ENCODE measurements around the gene TPD52L1.

TPD52L1 gene

DNA sequence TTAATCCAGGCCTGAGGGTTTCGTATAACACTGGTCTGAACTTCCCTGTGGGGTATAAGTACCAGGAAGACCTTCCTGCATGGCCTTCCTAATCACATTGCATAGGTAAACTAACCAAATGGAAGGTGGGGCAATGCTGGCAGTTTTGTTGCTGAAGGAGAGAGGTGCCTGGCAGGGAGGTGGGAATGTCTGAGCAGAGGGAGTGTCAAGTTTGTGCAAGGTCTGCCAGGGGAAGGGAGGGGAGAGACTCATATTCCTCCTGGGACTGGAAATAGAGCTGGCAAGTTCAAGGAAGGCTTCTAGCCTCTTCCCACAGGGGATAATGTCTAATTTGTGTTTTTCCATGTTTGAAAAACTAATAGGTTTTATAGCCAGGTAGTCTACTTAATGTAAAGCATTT lies 77.6 kb downstream of the TPD52L1 start:
- H3K9me2 ChIP-seq (replicated peaks; ENCODE audit: control insufficient read depth, low read length), result no peaks in the 10 kb centered on the region
- H3K27ac ChIP-seq (ENCODE audit: low read depth, low read length), result no peak overlapping the region
- H3K4me3 ChIP-seq (ENCODE audit: low read length), result no peak overlapping the region
- no peak overlapping the region for H3K4me2 ChIP-seq (ENCODE audit: low read length)
- H3K4me1 ChIP-seq (ENCODE audit: control insufficient read depth, low read length), result no peaks in the 10 kb centered on the region
- 0 out of 2 replicates have a peak, but pooled peaks cover 2% of the 10 kb centered on the region for H3K27me3 ChIP-seq (ENCODE audit: control insufficient read depth, low read length)
- TF ChIP-seq EZH2phosphoT487 (IDR thresholded peaks at IDR 0.05; ENCODE audit: borderline replicate concordance, low read length), result no peak
- TF ChIP-seq, protein P1, sequence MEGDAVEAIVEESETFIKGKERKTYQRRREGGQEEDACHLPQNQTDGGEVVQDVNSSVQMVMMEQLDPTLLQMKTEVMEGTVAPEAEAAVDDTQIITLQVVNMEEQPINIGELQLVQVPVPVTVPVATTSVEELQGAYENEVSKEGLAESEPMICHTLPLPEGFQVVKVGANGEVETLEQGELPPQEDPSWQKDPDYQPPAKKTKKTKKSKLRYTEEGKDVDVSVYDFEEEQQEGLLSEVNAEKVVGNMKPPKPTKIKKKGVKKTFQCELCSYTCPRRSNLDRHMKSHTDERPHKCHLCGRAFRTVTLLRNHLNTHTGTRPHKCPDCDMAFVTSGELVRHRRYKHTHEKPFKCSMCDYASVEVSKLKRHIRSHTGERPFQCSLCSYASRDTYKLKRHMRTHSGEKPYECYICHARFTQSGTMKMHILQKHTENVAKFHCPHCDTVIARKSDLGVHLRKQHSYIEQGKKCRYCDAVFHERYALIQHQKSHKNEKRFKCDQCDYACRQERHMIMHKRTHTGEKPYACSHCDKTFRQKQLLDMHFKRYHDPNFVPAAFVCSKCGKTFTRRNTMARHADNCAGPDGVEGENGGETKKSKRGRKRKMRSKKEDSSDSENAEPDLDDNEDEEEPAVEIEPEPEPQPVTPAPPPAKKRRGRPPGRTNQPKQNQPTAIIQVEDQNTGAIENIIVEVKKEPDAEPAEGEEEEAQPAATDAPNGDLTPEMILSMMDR (IDR thresholded peaks at IDR 0.05; ENCODE audit: low read depth, low read length, poor library complexity, severe bottlenecking), result no peak
- no peaks in the 10 kb centered on the region for H3K9me3 ChIP-seq (ENCODE audit: control insufficient read depth, insufficient read depth, low read length)
- no peaks in the 10 kb centered on the region for H3K36me3 ChIP-seq (ENCODE audit: control insufficient read depth, low read length)
- no peaks in the 10 kb centered on the region for H3K79me2 ChIP-seq (ENCODE audit: control insufficient read depth, low read length)
- H3F3A ChIP-seq (ENCODE audit: control insufficient read depth, insufficient read depth), result no peaks in the 10 kb centered on the region
- no peaks in the 10 kb centered on the region for H4K20me1 ChIP-seq (ENCODE audit: control insufficient read depth, insufficient read depth, low read depth, low read length)

GRCh38 chr6:125231574-125232343 lies 78.2 kb downstream of the TPD52L1 start:
- Histone ChIP-seq H3F3A (ENCODE audit: control insufficient read depth, insufficient read depth) (no peaks in the 10 kb centered on the region), H3K79me2 (ENCODE audit: control insufficient read depth, low read length) (no peaks in the 10 kb centered on the region), H3K4me3 (ENCODE audit: low read length) (no peak overlapping the region), H4K20me1 (ENCODE audit: control insufficient read depth, insufficient read depth, low read depth, low read length) (no peaks in the 10 kb centered on the region), H3K27ac (ENCODE audit: low read depth, low read length) (no peak overlapping the region), H3K4me2 (ENCODE audit: low read length) (no peak overlapping the region), H3K4me1 (ENCODE audit: control insufficient read depth, low read length) (no peaks in the 10 kb centered on the region), H3K36me3 (ENCODE audit: control insufficient read depth, low read length) (no peaks in the 10 kb centered on the region), H3K9me3 (ENCODE audit: control insufficient read depth, insufficient read depth, low read length) (no peaks in the 10 kb centered on the region), H3K27me3 (ENCODE audit: control insufficient read depth, low read length) (0 out of 2 replicates have a peak, but pooled peaks cover 2% of the 10 kb centered on the region), H3K9me2 (replicated peaks; ENCODE audit: control insufficient read depth, low read length) (no peaks in the 10 kb centered on the region)
- TF ChIP-seq EZH2phosphoT487 (IDR thresholded peaks at IDR 0.05; ENCODE audit: borderline replicate concordance, low read length), result no peak
- TF ChIP-seq, protein P1 (IDR thresholded peaks at IDR 0.05; ENCODE audit: low read depth, low read length, poor library complexity, severe bottlenecking), result no peak

GRCh38 chr6:125232466-125232865 lies 78.9 kb downstream of the TPD52L1 start:
- Histone ChIP-seq H3K4me2 (ENCODE audit: low read length) (no peak overlapping the region), H3K27ac (ENCODE audit: low read depth, low read length) (no peak overlapping the region), H3K9me2 (replicated peaks; ENCODE audit: control insufficient read depth, low read length) (no peaks in the 10 kb centered on the region), H3K79me2 (ENCODE audit: control insufficient read depth, low read length) (no peaks in the 10 kb centered on the region), H3K4me1 (ENCODE audit: control insufficient read depth, low read length) (no peaks in the 10 kb centered on the region), H3K9me3 (ENCODE audit: control insufficient read depth, insufficient read depth, low read length) (no peaks in the 10 kb centered on the region), H4K20me1 (ENCODE audit: control insufficient read depth, insufficient read depth, low read depth, low read length) (no peaks in the 10 kb centered on the region), H3K36me3 (ENCODE audit: control insufficient read depth, low read length) (no peaks in the 10 kb centered on the region), H3K4me3 (ENCODE audit: low read length) (no peak overlapping the region), H3K27me3 (ENCODE audit: control insufficient read depth, low read length) (0 out of 2 replicates have a peak, but pooled peaks cover 2% of the 10 kb centered on the region), H3F3A (ENCODE audit: control insufficient read depth, insufficient read depth) (no peaks in the 10 kb centered on the region)
- TF ChIP-seq, protein P1 (IDR thresholded peaks at IDR 0.05; ENCODE audit: low read depth, low read length, poor library complexity, severe bottlenecking), result no peak
- TF ChIP-seq EZH2phosphoT487 (IDR thresholded peaks at IDR 0.05; ENCODE audit: borderline replicate concordance, low read length), result no peak
